Measurements from ENCODE around the gene SEMA3D.

DNA sequence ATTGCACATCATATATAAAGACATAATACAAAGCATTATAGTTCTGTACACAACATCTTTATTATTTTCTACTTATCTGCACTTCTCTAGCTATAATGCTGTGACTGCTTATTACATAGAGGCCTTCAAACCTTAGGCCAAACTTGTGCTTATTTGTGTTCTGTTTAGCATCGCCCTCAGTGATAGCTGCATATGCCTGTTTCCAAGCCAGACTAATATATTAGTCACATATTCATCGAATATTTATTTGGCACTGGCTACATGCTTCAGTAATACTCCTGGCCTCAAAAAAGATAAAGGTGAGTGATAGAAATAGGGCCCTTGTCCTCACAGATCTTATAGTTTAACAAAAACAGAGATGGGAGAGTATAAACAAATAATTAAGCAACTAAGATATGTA lies 30.2 kb upstream of the SEMA3D start:
- TF ChIP-seq CTCF (IDR thresholded peaks at IDR 0.05) (no peak), POLR2AphosphoS5 (IDR thresholded peaks at IDR 0.05) (no peak)

Measured in breast epithelium (tissue), 3 donors.